ENCODE results near the gene ZNF276.
"Not testable (repeated sequence)": the region's sequence is repeated elsewhere in the genome, so short reads cannot be mapped to it uniquely, and the experiment has no call there.

Gene ZNF276, protein sequence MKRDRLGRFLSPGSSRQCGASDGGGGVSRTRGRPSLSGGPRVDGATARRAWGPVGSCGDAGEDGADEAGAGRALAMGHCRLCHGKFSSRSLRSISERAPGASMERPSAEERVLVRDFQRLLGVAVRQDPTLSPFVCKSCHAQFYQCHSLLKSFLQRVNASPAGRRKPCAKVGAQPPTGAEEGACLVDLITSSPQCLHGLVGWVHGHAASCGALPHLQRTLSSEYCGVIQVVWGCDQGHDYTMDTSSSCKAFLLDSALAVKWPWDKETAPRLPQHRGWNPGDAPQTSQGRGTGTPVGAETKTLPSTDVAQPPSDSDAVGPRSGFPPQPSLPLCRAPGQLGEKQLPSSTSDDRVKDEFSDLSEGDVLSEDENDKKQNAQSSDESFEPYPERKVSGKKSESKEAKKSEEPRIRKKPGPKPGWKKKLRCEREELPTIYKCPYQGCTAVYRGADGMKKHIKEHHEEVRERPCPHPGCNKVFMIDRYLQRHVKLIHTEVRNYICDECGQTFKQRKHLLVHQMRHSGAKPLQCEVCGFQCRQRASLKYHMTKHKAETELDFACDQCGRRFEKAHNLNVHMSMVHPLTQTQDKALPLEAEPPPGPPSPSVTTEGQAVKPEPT

DNA sequence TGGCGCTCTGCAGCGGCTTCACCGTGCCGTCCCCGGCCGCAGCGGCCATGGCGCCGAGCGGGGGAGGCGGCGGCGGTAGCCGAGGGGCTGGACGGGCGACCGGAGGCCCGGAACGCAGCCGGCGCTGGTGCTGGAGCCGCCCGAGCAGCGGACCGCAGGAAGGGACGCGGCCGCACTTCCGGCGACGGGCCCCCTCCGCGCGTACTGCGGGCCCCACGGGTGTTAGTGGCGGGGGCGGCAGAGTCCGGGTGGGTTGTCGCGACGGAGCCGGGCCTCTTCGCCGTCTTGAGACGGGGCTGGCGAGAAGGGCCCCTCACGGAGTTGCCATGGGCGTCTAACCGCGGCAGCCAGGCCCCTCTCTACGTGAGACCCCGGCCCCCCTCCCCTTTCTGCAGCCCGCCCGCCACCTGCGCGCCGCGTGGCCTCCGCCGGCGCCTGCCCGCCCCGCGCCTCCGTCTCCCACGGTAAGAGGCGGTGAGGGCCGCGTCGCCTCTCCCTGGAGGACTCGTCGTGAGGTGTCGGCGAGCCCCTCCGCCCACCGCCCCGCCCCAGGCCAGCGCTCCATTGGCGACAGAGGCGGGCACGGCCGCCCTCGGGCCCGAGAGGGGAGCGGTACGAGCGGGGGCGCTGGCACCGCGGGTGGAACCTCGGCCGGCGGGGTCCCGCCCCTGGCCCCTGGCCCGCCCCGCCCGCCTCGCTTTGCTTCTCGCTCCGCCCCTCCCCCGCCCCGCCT is at the start of gene ZNF276, which contains the start of gene VPS9D1:
Gene ZNF276, plus strand, starts transcription at position 725 of the 733 bp plus-strand sequence. CDS start 104 bp downstream, outside the sequence.
Gene VPS9D1, minus strand, starts transcription at position 86 of the 733 bp plus-strand sequence. Its CDS starts 37 bp downstream, at position 49.
- peak; percentile 76 for DNase-seq
- in situ Hi-C loops (cut with MboI; ENCODE audit: low pct_unique_long_range_greater_than_20kb, low sequenced_read_pairs), result no loop called here

- DNase-seq; in situ Hi-C loops (cut with MboI; ENCODE audit: low pct_unique_long_range_greater_than_20kb, low sequenced_read_pairs): not testable (repeated sequence)
Observed at GRCh38 chr16:89671565-89671964, 49.8 kb upstream of the ZNF276 start.

DNA sequence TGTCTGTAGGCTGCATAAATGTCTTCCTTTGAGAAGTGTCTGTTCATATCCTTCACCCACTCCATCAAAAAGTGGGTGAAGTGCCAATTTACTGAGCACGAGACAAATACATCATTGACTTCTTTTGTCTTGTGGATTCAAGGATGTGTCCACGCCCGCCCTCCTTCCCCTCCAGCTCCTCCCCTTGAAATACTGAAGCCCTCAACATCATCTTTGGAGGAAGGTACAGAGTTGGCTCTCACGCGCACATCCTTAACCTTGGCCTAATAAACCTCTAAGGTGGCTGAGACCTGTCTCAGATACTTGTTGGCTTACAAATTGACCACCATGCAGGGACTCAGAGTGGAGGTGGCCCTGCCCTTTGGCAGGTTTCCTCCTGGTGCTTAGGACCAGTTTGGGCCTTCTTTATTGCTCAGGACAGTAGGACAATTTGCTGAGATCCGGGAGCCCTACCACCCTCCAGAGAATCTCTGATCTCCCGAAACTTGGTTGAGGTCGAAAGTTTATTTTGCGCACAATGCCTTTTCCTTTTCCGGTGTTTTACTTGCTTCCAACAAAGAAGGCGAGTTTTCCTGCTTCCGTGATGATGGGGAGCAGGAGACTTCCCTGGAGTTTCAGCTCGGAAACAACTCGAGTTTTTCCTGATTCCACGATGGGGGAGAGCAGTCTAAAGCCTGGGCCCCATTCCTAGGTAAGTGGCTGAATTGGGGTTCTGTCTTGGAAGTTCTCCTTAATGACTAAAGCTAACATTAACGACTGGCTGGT is 49.0 kb upstream of the ZNF276 start:
- in situ Hi-C loops (cut with MboI; ENCODE audit: low pct_unique_long_range_greater_than_20kb, low sequenced_read_pairs), result no loop called here
- no peak for DNase-seq

- peak; percentile 44 for DNase-seq
- in situ Hi-C loops (cut with MboI; ENCODE audit: low pct_unique_long_range_greater_than_20kb, low sequenced_read_pairs), result no loop called here
Observed at GRCh38 chr16:89678258-89678657, 43.1 kb upstream of the ZNF276 start.

GRCh38 chr16:89685916-89686315 is 35.4 kb upstream of the ZNF276 start:
- in situ Hi-C loops (cut with MboI; ENCODE audit: low pct_unique_long_range_greater_than_20kb, low sequenced_read_pairs), result no loop called here
- no peak for DNase-seq

- in situ Hi-C loops (cut with MboI; ENCODE audit: low pct_unique_long_range_greater_than_20kb, low sequenced_read_pairs), result no loop called here
Observed at GRCh38 chr16:89686520-89687091, 34.7 kb upstream of the ZNF276 start, which contains the start of gene CDK10. CDK10 (plus strand) TSS chr16:89686689; CDS start chr16:89686711, 22 bp downstream.

GRCh38 chr16:89687092-89687940 is 34.0 kb upstream of the ZNF276 start:
- in situ Hi-C loops (cut with MboI; ENCODE audit: low pct_unique_long_range_greater_than_20kb, low sequenced_read_pairs), result no loop called here
- peak; percentile 51 for DNase-seq

More at GRCh38 chr16:89686520-89687091, 34.7 kb upstream of the ZNF276 start, which contains the start of gene CDK10:
- peak; percentile 94 for DNase-seq

DNA sequence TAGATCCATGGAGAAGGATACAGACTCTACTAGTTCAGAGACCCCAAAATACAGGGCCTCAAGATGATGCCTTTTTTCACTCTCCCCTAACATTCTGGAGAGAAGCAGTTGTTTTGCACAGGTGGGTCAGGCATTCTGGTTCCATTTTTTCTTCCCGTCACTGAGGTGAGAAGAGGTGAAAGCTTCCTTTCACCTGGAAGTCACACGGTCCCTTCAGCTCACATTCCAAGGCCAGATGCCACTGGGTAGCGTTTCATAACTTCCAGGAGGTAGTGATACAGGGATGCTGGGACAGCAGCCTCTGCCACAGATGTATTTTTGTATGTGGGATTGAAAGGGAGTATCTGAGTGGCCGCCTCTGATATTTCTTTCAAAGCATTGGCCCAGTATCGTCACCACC is 32.9 kb upstream of the ZNF276 start:
- no peak for DNase-seq
- in situ Hi-C loops (cut with MboI; ENCODE audit: low pct_unique_long_range_greater_than_20kb, low sequenced_read_pairs), result no loop called here

DNA sequence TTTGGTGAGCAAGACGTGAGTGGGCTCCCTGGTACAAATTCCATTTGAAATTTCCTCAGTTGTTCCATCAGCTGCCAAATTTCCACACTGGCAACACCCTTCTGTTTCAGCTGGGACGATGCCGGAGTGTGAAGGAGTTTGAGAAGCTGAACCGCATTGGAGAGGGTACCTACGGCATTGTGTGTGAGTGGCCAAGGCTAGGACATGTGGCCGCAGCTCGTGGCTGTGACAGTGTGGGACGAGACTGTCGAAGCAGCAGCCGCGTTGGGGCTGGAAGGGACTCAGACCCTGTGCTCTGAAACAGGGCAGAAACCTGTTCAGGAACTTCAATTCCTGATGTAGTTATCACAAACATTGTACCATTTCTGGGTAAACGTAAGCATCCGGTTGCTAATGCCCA is 32.2 kb upstream of the ZNF276 start:
- DNase-seq, result no peak
- in situ Hi-C loops (cut with MboI; ENCODE audit: low pct_unique_long_range_greater_than_20kb, low sequenced_read_pairs), result no loop called here

DNA sequence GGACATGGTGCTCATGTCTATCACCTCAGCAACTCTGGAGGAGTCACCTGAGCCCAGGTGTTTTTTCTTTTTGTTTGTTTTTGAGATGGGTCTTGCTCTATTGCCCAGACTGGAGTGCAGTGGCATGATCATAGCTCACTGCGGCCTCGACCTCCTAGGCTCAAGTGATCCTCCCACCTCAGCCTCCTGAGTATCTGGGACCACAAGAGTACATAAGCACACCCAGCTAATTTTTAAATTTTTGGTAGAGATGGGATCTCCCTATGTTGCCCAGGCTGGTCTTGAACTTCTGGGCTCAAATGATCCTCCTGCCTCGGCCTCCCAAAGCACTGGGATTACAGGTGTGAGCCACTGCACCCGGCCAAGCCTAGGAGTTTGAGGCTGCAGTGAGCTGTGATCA is 31.7 kb upstream of the ZNF276 start:
- in situ Hi-C loops (cut with MboI; ENCODE audit: low pct_unique_long_range_greater_than_20kb, low sequenced_read_pairs); DNase-seq: not testable (repeated sequence)

GRCh38 chr16:89690392-89690901 is 30.9 kb upstream of the ZNF276 start:
- no peak for DNase-seq
- in situ Hi-C loops (cut with MboI; ENCODE audit: low pct_unique_long_range_greater_than_20kb, low sequenced_read_pairs), result no loop called here

- in situ Hi-C loops (cut with MboI; ENCODE audit: low pct_unique_long_range_greater_than_20kb, low sequenced_read_pairs), result no loop called here
- DNase-seq, result no peak
Observed at GRCh38 chr16:89691231-89691985, 29.9 kb upstream of the ZNF276 start.

DNA sequence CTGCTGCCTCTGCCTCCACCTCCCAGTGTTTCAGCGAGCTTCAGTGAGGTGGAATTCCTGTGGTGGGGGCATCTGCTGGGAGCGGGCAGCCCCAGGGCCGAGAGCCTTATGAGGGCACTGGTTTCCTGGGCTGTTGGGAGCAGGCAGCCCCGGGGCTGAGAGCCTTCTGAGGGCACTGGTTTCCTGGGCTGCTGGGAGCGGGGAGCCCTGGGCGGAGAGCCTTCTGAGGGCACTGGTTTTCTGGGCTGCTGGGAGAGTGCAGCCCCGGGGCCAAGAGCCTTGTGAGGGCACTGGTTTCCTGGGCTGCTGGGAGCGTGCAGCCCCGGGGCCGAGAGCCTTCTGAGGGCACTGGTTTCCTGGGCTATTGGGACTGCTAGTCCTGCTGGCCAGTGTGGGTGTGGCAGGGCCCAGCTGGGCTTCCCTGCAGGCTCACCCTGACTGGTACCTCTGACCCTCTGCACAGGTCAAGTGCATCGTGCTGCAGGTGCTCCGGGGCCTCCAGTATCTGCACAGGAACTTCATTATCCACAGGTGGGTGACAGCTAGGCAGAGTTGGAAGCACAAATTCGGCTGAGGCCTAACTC is 29.3 kb upstream of the ZNF276 start:
- in situ Hi-C loops (cut with MboI; ENCODE audit: low pct_unique_long_range_greater_than_20kb, low sequenced_read_pairs), result no loop called here
- no peak for DNase-seq

DNA sequence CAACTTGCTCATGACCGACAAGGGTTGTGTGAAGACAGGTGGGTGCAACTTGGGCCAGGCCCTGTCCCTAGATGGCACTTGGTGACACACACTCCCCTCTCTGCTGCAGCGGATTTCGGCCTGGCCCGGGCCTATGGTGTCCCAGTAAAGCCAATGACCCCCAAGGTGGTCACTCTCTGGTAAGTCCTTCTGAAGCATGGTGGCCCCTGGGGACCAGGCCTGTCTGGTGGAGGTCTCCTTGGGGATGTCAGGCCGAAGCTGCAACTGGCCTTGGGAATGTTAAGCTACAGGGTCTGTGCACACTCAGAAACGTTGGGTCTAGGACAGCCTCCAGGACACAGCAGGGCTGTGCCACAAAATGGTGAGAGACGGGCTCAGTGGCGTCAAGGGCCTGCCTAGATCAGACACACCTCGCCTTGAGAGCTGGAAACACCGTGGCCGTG is 28.0 kb upstream of the ZNF276 start:
- no peak for DNase-seq
- in situ Hi-C loops (cut with MboI; ENCODE audit: low pct_unique_long_range_greater_than_20kb, low sequenced_read_pairs), result no loop called here

DNA sequence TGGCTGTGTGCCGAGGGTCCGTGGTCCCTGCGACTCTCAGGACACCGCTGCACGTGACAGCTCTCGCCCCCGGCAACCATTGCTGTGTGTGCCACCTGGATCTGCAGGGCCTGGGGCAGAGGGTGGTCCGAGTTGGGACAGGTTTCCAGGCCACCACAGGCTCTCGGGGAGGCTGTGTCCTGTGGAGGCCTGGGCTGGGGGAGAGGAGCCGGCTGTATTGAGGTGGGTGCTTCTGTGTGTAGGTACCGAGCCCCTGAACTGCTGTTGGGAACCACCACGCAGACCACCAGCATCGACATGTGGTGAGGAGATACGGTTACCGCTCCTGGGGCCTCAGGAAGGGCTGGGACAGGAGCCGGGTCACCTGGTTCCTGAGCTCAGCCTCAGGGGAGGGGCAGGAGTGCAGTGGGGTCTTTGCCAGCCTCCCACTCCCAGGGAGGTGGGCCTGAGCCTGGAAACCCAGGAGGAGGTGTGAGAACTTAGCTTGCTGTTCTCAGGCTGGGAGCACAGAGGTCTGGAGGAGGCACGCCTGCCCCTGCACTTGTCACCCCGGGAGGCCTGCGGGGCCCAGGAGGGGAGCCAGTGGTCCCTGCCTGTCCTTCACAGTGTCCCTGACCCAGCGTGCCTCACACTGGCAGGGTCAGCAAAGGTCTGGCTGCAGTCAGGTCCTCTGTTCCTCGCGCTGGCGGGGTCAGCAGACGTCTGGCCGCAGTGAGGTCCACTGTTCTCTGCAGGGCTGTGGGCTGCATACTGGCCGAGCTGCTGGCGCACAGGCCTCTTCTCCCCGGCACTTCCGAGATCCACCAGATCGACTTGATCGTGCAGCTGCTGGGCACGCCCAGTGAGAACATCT is 27.2 kb upstream of the ZNF276 start:
- in situ Hi-C loops (cut with MboI; ENCODE audit: low pct_unique_long_range_greater_than_20kb, low sequenced_read_pairs), result no loop called here
- DNase-seq, result no peak

DNA sequence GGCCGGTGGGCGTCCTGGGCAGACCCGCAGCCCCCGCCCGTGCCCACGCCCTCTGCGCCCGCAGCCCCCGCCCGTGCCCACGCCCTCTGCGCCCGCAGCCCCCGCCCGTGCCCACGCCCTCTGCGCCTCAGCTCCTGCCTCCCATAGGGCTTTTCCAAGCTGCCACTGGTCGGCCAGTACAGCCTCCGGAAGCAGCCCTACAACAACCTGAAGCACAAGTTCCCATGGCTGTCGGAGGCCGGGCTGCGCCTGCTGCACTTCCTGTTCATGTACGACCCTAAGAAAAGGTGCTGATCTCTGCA is 26.6 kb upstream of the ZNF276 start:
- in situ Hi-C loops (cut with MboI; ENCODE audit: low pct_unique_long_range_greater_than_20kb, low sequenced_read_pairs), result not testable (repeated sequence)

More for the DNA sequence above, 26.6 kb upstream of the ZNF276 start:
- DNase-seq, result not testable (repeated sequence)
